Hepatocyte (in vitro differentiated cells): Measurements from ENCODE around the gene CATSPERE. TPM values are rescaled to one million over a fixed set of nuclear protein-coding genes. Genes with fewer than 3 reads are reported as not detected.
"Not testable (repeated sequence)": the region's sequence is repeated elsewhere in the genome, so short reads cannot be mapped to it uniquely, and the experiment has no call there.

Experiments
- DNase-seq: peaks from one replicate; pipeline ENCODE4 v3.0.0-alpha.2; 2016; ENCODE audit warnings: low spot score
- H2AFZ ChIP-seq: fragments of 200-600 bp; sonication (generic); 2 replicates; pipeline ENCODE4 v1.6.0; 2016; ENCODE audit warnings: antibody characterized with exemption, mild to moderate bottlenecking
- H3K27ac ChIP-seq: fragments of 200-600 bp; sonication (generic); 2 replicates; pipeline ENCODE4 v1.5.1; 2016; ENCODE audit warnings: mild to moderate bottlenecking
- H3K27me3 ChIP-seq: fragments of 200-600 bp; sonication (generic); 2 replicates; pipeline ENCODE4 v1.6.1; 2016
- H3K36me3 ChIP-seq: fragments of 200-600 bp; sonication (generic); replicated peaks from 2 replicates; pipeline ENCODE4 v1.5.1; 2016; ENCODE audit warnings: low read depth; ENCODE audit not compliant: insufficient read depth
- H3K4me1 ChIP-seq: fragments of 200-600 bp; sonication (generic); 2 replicates; pipeline ENCODE4 v1.5.1; 2016; ENCODE audit warnings: mild to moderate bottlenecking, moderate library complexity; ENCODE audit not compliant: insufficient read depth
- H3K4me2 ChIP-seq: fragments of 200-600 bp; sonication (generic); 2 replicates; pipeline ENCODE4 v1.6.0; 2016
- H3K4me3 ChIP-seq: fragments of 200-600 bp; sonication (generic); 2 replicates; pipeline ENCODE4 v1.5.1; 2016; ENCODE audit warnings: mild to moderate bottlenecking
- H3K79me2 ChIP-seq: fragments of 200-600 bp; sonication (generic); 2 replicates; pipeline ENCODE4 v1.6.0; 2017; ENCODE audit warnings: mild to moderate bottlenecking
- H3K9me2 ChIP-seq: fragments of 200-600 bp; sonication (generic); replicated peaks from 2 replicates; pipeline ENCODE4 v1.6.0; 2017; ENCODE audit warnings: mild to moderate bottlenecking; ENCODE audit not compliant: insufficient read depth
- H3K9me3 ChIP-seq: fragments of 200-600 bp; sonication (generic); 2 replicates; pipeline ENCODE4 v1.5.1; 2016; ENCODE audit warnings: low read depth, mild to moderate bottlenecking
- H4K20me1 ChIP-seq: fragments of 200-600 bp; sonication (generic); 2 replicates; pipeline ENCODE4 v1.6.0; 2016; ENCODE audit warnings: mild to moderate bottlenecking; ENCODE audit not compliant: insufficient read depth, poor library complexity, severe bottlenecking
- CTCF ChIP-seq: fragments of 200-600 bp; sonication (generic); IDR thresholded peaks from 2 replicates; pipeline ENCODE4 v1.5.1; 2016; ENCODE audit warnings: antibody characterized with exemption, mild to moderate bottlenecking; ENCODE audit not compliant: poor library complexity
- EZH2 ChIP-seq: fragments of 200-600 bp; sonication (generic); IDR thresholded peaks from 2 replicates; pipeline ENCODE4 v1.6.1; 2016; ENCODE audit warnings: antibody characterized with exemption, mild to moderate bottlenecking, borderline replicate concordance
- EZH2phosphoT487 ChIP-seq: fragments of 200-600 bp; sonication (generic); IDR thresholded peaks from one replicate; pipeline ENCODE4 v1.6.1; 2018; ENCODE audit warnings: antibody characterized with exemption, mild to moderate bottlenecking, low read depth, moderate library complexity; ENCODE audit not compliant: unreplicated experiment, severe bottlenecking
- WGBS: methylation state at CpG from one replicate; pipeline ENCODE4 v1.1.6; 2016; ENCODE audit warnings: low lambda C conversion rate; ENCODE audit errors: missing lambda C conversion rate; 5-methylcytosine and 5-hydroxymethylcytosine counted together
- polyA plus RNA-seq: library from polyadenylated mRNA; unstranded; fragments of >200 nt; fragmentation: Nextera tagmentation; extraction: Ambion mirVana; gene quantifications from 2 replicates; pipeline ENCODE4 v1.2.1, GENCODE V29; 2016
- total RNA-seq: library from RNA; depleted of rRNA; stranded (reverse); fragments of >200 nt; gene quantifications from 2 replicates; pipeline ENCODE4 v1.2.3, GENCODE V29; 2014

The CATSPERE gene
- total and polyA plus RNA-seq, 2 experiments from 2014 or later: 1.0 to 2.3 TPM

- peaks cover 21% of the 10 kb centered on the region for H3K4me1 ChIP-seq
- H3K27ac ChIP-seq: no peak overlapping the region
- TF ChIP-seq EZH2phosphoT487 (no peak), EZH2 (no peak), CTCF (no peak)
Observed at GRCh38 chr1:244659694-244660093, 198.6 kb downstream of the CATSPERE start.

GRCh38 chr1:244660595-244660994, 199.5 kb downstream of the CATSPERE start:
- no peak overlapping the region for H3K27ac ChIP-seq
- peaks cover 87% of the 10 kb centered on the region for H3K79me2 ChIP-seq
- H3K36me3 ChIP-seq: no peaks in the 10 kb centered on the region
- TF ChIP-seq CTCF: no peak
- no peak for TF ChIP-seq EZH2phosphoT487
- no peak overlapping the region for H3K4me3 ChIP-seq
- no peak for DNase-seq
- no peaks in the 10 kb centered on the region for H3K9me2 ChIP-seq
- no peaks in the 10 kb centered on the region for H3K27me3 ChIP-seq
- H2AFZ ChIP-seq: no peak overlapping the region
- peaks cover 12% of the 10 kb centered on the region for H3K4me1 ChIP-seq
- 100% methylated on average over 3 of the region's 3 CpGs for WGBS
- no peak overlapping the region for H3K4me2 ChIP-seq
- peaks cover 30% of the 10 kb centered on the region for H4K20me1 ChIP-seq
- H3K9me3 ChIP-seq: no peaks in the 10 kb centered on the region

More at GRCh38 chr1:244659694-244660093, 198.6 kb downstream of the CATSPERE start:
- H2AFZ ChIP-seq: no peak overlapping the region
- no peaks in the 10 kb centered on the region for H3K36me3 ChIP-seq
- no peaks in the 10 kb centered on the region for H3K9me2 ChIP-seq
- peaks cover 87% of the 10 kb centered on the region for H3K79me2 ChIP-seq
- 92% methylated on average over 3 of the region's 3 CpGs for WGBS
- H3K4me3 ChIP-seq: no peak overlapping the region
- H3K27me3 ChIP-seq: no peaks in the 10 kb centered on the region
- peaks cover 22% of the 10 kb centered on the region for H4K20me1 ChIP-seq
- no peaks in the 10 kb centered on the region for H3K9me3 ChIP-seq
- DNase-seq: no peak
- no peak overlapping the region for H3K4me2 ChIP-seq

DNA sequence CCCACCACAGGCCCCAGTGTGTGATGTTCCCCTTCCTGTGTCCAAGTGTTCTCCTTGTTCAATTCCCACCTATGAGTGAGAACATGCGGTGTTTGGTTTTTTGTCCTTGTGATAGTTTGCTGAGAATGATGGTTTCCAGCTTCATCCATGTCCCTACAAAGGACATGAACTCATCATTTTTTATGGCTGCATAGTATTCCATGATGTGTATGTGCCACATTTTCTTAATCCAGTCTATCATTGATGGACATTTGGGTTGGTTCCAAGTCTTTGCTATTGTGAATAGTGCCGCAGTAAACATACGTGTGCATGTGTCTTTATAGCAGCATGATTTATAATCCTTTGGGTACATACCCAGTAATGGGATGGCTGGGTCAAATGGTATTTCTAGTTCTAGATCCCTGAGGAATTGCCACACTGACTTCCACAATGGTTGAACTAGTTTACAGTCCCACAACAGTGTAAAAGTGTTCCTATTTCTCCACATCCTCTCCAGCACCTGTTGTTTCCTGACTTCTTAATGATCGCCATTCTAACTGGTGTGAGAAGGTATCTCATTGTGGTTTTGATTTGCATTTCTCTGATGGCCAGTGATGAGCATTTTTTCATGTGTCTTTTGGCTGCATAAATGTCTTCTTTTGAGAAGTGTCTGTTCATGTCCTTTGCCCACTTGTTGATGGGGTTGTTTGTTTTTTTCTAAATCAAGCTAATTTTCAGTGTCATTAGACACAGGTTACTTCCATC, 200.7 kb downstream of the CATSPERE start:
- H3K4me1 ChIP-seq, H3K27me3 ChIP-seq, H2AFZ ChIP-seq, DNase-seq, H3K4me3 ChIP-seq, H3K27ac ChIP-seq, H3K4me2 ChIP-seq, H3K36me3 ChIP-seq, H3K9me2 ChIP-seq, H3K9me3 ChIP-seq: not testable (repeated sequence)
- H3K79me2 ChIP-seq: peaks cover 92% of the 10 kb centered on the region
- 89% methylated on average over 2 of the region's 4 CpGs for WGBS
- H4K20me1 ChIP-seq: peaks cover 36% of the 10 kb centered on the region

DNA sequence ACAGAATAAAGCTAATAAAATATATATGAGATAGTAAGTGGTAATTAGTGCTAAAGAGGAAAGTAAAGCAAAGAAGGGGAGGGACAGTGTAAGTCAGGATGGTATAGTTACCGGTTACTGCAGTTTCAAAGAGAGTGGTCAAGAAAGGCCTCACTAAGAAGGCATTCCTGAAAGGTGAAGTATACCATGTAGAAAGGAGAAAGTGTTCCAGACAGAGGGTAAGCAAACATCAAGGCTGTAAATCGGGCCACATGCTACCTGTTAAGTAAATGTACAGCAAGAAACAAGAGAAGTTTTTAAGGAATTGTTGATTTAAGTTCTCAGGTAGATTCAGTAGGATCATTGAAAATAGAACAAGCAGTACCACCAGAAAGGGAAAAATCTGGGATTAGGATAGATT, 201.5 kb downstream of the CATSPERE start:
- H3K4me2 ChIP-seq: peak overlapping the region; percentile 36
- no peaks in the 10 kb centered on the region for H3K27me3 ChIP-seq
- no peak overlapping the region for H3K4me3 ChIP-seq
- no peak overlapping the region for H2AFZ ChIP-seq
- H3K4me1 ChIP-seq: no peaks in the 10 kb centered on the region
- H3K27ac ChIP-seq: peak overlapping the region; percentile 33
- peaks cover 92% of the 10 kb centered on the region for H3K79me2 ChIP-seq
- TF ChIP-seq EZH2phosphoT487 (peak; percentile 94), EZH2 (no peak), CTCF (no peak)
- H3K9me3 ChIP-seq: no peaks in the 10 kb centered on the region
- WGBS: 40% methylated on average over 2 of the region's 2 CpGs
- DNase-seq: peak; percentile 51
- peaks cover 32% of the 10 kb centered on the region for H4K20me1 ChIP-seq
- no peaks in the 10 kb centered on the region for H3K9me2 ChIP-seq
- no peaks in the 10 kb centered on the region for H3K36me3 ChIP-seq
